GM19239 (cell line): Measurements from ENCODE around the gene GFY.
"Not testable (repeated sequence)": the region's sequence is repeated elsewhere in the genome, so short reads cannot be mapped to it uniquely, and the experiment has no call there.

Experiments used
- DNase-seq: peaks from one replicate; pipeline ENCODE4 v3.0.0; 2011; ENCODE audit warnings: low spot score; ENCODE audit not compliant: insufficient read length
- FAIRE-seq: peaks from 2 replicates; lab custom pipeline; 2011; peaks lifted over from hg19 to GRCh38; lab: Jason Lieb, UNC

The GFY gene

GRCh38 chr19:49463960-49464740 is 39.0 kb downstream of the GFY start:
- FAIRE-seq: no peak

GRCh38 chr19:49465371-49465770 is 40.2 kb downstream of the GFY start:
- no peak for FAIRE-seq
- DNase-seq: no peak

More at GRCh38 chr19:49463960-49464740, 39.0 kb downstream of the GFY start:
- DNase-seq: no peak

- DNase-seq: no peak
- FAIRE-seq: no peak
These were observed 43.0 kb downstream of the GFY start for GRCh38 chr19:49468199-49468598.

- FAIRE-seq (peak; percentile 93), DNase-seq (peak; percentile 82)
These were observed 43.7 kb downstream of the GFY start for GRCh38 chr19:49468746-49469447.

- DNase-seq: peak; percentile 66
- FAIRE-seq: peak; percentile 79
These were observed 44.8 kb downstream of the GFY start for GRCh38 chr19:49469828-49470614.

GRCh38 chr19:49470615-49470978 is 45.4 kb downstream of the GFY start:
- no peak for FAIRE-seq
- DNase-seq: no peak

- FAIRE-seq (no peak), DNase-seq (no peak)
These were observed 47.7 kb downstream of the GFY start for GRCh38 chr19:49472936-49473335.

GRCh38 chr19:49473501-49473867 is 48.3 kb downstream of the GFY start:
- FAIRE-seq: not testable (repeated sequence)

GRCh38 chr19:49473868-49474541 is 48.8 kb downstream of the GFY start, which contains the start of gene FLT3LG:
FLT3LG (plus strand) TSS chr19:49474215; CDS start chr19:49474640, 425 bp downstream.
- DNase-seq: peak; percentile 98

More at GRCh38 chr19:49473501-49473867, 48.3 kb downstream of the GFY start:
- DNase-seq: not testable (repeated sequence)

GRCh38 chr19:49474542-49474924 is 49.3 kb downstream of the GFY start:
- no peak for FAIRE-seq
- DNase-seq: no peak

More at GRCh38 chr19:49473868-49474541, 48.8 kb downstream of the GFY start, which contains the start of gene FLT3LG:
- peak; percentile 97 for FAIRE-seq

- DNase-seq (no peak), FAIRE-seq (no peak)
These were observed 50.2 kb downstream of the GFY start for GRCh38 chr19:49475191-49475917.

- no peak for FAIRE-seq
- DNase-seq: no peak
These were observed 51.0 kb downstream of the GFY start for GRCh38 chr19:49475995-49476880.
